Renal cortex interstitium (tissue), 11 donors: ENCODE data around the gene COASY. TPM values are rescaled to one million over a fixed set of nuclear protein-coding genes. Genes with fewer than 3 reads are reported as not detected.
A peak's percentile ranks its signal among the peaks of the same experiment; 100 is the strongest.

Experiments
- DNase-seq, 11 donors: peaks; one replicate each; pipeline ENCODE4 v3.0.0-alpha.2; 2013; ENCODE audit warnings: low read depth in 9 of 11, low spot score in 4 of 11; ENCODE audit errors: extremely low read depth in 1 of 11
- polyA plus RNA-seq, 3 donors: library from polyadenylated mRNA; unstranded; fragments of 120-200 nt; gene quantifications; one replicate each; pipeline ENCODE4 v1.2.1, GENCODE V29; 2013; ENCODE audit not compliant: insufficient read length in 3 of 3

COASY gene
- polyA plus RNA-seq, 3 donors, result 59.8 to 66.8 (median 61.4) TPM

DNA sequence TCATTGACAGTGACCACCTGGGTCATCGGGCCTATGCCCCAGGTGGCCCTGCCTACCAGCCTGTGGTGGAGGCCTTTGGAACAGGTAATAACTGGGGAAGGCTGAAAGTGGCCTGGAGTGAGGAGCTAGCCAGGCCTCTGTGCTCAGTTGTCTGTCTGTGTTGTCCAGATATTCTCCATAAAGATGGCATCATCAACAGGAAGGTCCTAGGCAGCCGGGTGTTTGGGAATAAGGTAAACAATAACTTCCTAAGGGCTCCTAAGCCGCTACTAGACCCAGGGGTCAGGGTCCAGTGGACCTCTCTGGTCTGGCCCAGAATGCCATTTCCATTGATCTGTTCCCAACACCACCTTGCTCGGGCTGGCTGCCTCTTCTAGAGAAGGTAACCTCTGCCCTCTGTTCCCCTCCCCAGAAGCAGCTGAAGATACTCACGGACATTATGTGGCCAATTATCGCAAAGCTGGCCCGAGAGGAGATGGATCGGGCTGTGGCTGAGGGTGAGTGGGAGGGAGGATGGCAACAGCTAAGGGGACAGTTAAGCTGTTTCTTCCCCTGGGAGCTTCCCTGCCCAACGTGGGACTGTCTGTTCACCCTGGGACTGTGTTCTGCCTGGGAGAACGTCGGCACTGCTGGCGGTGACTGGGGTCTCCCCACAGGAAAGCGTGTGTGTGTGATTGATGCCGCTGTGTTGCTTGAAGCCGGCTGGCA, 3.0 kb downstream of the COASY start:
- DNase-seq, result no peak

- DNase-seq, result no peak
These were observed 3.7 kb downstream of the COASY start for GRCh38 chr17:42565523-42566214.

DNA sequence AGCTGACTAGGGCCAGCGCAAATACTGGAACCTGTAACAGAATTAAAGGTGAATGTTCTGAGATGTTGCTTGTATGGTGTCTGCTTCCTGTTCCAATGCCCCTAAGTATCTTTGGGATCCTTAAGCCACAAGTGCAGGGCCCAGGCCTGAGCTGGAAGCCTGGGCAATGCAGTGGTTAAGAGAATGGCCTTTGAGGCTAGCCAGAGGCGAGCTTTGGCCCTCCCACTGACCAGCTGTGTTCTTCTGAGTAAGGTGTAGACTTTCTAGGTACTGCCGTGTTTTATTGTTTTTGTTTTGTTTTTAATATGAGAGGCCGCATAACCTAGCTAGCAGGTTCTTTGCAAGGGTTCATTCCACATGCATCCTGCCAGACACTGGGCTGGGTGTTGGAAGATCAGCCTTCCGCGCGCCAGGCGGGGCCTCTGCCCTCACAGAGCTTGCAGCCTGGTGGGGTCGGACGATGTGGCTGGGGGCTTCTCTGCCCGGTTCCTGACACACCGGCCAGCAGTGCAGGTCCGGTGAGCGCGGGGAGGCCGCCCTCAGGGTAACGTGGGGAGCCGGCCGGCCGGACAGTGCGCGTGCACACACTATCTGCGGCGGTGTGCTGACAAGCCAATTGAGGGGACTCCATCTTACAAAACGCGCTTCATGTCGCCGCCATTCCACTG, 4.4 kb downstream of the COASY start:
- no peak for DNase-seq

- peak in 10 of 11 donors; percentile 69 to 87 (median 83) for DNase-seq
These were observed 5.1 kb downstream of the COASY start, which contains the start of gene MLX for GRCh38 chr17:42566883-42567573. TSS of gene MLX (plus strand) at chr17:42567100. CDS start at chr17:42567125, 25 bp downstream.

GRCh38 chr17:42568341-42569111, 6.6 kb downstream of the COASY start:
- DNase-seq, result no peak

DNA sequence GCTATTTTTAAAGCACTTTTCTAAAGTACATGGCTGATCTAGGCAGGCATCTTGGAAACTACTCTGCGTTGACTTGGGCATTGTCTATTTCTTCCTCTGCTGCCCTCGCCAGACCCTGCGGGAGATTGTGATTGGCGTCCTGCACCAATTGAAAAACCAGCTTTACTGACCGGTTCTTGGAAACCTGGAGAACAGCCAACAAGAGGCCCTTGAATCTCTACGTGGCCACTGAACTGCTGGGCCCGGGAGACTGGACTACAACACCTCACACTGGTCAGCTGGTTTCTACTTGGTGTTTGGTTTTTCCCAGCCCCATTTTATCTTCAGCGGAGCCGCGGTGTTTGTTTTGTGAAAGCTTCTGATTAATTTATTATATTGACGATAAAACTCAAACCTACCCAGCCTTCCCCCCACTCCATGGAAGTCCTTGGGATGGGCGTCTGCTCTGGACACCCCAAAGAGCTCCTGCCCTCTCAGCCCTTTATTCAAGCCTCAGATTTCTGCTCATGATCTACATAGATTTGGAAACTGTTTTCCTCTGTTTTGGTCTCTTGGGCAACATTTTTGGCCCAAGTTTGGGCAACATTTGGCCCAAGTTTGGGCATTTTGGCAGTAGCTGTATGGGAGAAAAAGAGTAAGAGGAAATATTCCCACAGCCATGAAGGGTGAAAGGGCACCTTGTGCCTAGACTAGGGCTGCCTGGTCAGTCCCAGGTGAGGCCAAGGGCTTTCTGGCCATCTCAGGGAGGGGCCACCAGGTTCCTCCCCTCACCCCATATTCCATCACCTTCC, 9.7 kb downstream of the COASY start:
- no peak for DNase-seq

GRCh38 chr17:42573095-42573494, 11.1 kb downstream of the COASY start:
- no peak for DNase-seq

- DNase-seq, result no peak
These were observed 12.5 kb downstream of the COASY start for GRCh38 chr17:42574463-42574862.

GRCh38 chr17:42577140-42577531, 15.2 kb downstream of the COASY start:
- no peak for DNase-seq

GRCh38 chr17:42577532-42578281, 15.8 kb downstream of the COASY start, which contains the start of gene PSMC3IP:
TSS of gene PSMC3IP (minus strand) at chr17:42577729. CDS start at chr17:42577686, 43 bp downstream.
- DNase-seq, result peak in 10 of 11 donors; percentile 82 to 94 (median 88)

DNA sequence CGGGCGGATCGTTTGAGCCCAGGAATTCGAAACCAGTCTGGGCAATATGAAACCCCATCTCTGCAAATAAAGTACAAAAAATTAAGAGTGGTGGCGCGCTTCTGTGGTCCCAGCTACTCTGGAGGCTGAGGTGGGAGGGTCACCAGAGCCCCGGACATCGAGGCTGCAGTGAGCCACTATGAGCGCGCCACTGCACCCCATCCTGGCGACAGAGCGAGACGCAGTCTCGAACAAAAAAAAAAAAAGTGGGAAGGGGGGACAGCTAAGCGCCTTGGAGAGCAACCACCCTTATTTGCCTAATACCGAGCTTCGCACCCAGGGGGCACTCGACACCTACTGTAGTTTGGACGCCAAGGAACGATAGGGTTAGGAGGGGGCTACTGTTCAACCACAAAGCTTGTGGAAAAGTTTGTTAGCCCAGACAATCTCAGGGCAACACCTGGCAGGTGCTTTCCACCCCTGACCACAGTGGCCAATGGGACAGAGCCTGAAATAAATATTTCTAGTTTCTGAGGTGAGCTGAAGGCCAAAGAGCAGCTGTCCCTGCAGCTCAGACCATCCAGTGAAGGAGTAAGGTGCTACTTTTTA, 16.4 kb downstream of the COASY start:
- peak in 9 of 11 donors; percentile 56 to 82 (median 70) for DNase-seq

GRCh38 chr17:42579794-42580551, 18.0 kb downstream of the COASY start:
- no peak for DNase-seq

- DNase-seq, result no peak
These were observed 19.9 kb downstream of the COASY start for GRCh38 chr17:42581744-42582270.

DNA sequence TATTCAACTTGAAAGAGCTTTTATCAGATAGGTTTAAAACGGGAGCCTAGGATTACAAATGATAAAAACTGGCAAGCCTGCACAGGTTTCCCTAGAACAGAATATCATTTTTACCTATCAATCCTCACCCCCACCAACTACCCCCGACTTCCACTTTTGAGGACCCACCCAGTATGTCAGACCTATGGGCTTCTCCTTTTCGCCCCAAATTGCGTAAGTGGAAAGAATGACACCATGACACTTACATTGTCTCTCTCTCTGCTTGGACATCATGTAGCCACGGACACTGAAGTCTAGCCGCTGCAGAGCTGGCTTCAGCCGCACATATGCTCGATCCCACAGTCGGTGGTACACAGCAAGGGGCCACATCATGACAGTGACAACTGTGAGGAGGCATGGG, 22.9 kb downstream of the COASY start:
- no peak for DNase-seq

GRCh38 chr17:42585353-42585752, 23.4 kb downstream of the COASY start:
- DNase-seq, result no peak
